MM.1S (cell line): Measurements from ENCODE around the gene ABCB4.

Experiments
- CTCF ChIP-seq: fragments of 300-600 bp; sonication (generic); IDR thresholded peaks from 2 replicates; pipeline ENCODE4 v1.5.1; 2016; ENCODE audit warnings: antibody characterized with exemption, low read length, mixed read lengths
- EZH2phosphoT487 ChIP-seq: fragments of 300-600 bp; sonication (generic); IDR thresholded peaks from 2 replicates; pipeline ENCODE4 v1.6.1; 2018; ENCODE audit warnings: antibody characterized with exemption, low read length

GRCh38 chr7:87414794-87415188, 60.7 kb downstream of the ABCB4 start:
- TF ChIP-seq CTCF (no peak), EZH2phosphoT487 (no peak)
